IMR-90 (cell line): ENCODE data around the gene SLC4A2. TPM values are rescaled to one million over a fixed set of nuclear protein-coding genes. Genes with fewer than 3 reads are reported as not detected.

ENCODE experiments used
- ATAC-seq: fragments of 200-7000 bp; cut with Tn5 transposase; 2 replicates; pipeline ENCODE4 v1.9.1; 2020; ENCODE audit warnings: low read depth, mild to moderate bottlenecking, moderate library complexity
- BruUV-seq: library from RNA; stranded (reverse); fragments of 400-500 nt; replicated peaks from 2 replicates; lab custom pipeline; 2021; lab: Mats Ljungman, UMichigan
- CTCF ChIA-PET: fragments of 300-600 bp; formaldehyde crosslinking; extraction: SDS; loops from one replicate; lab custom pipeline; 2021; ENCODE audit warnings: antibody characterized with exemption; lab: Yijun Ruan, JAX
- POLR2A ChIA-PET: fragments of 300-600 bp; sonication (Branson Sonifier 250); formaldehyde crosslinking; loops from one replicate; lab custom pipeline; 2022; ENCODE audit warnings: antibody characterized with exemption; ENCODE audit not compliant: unreplicated experiment; lab: Charles Lee
- DNase-seq: peaks from one replicate; pipeline ENCODE4 v3.0.0; 2013
- H2AFZ ChIP-seq: replicated peaks from 2 replicates; pipeline ENCODE3; 2013; ENCODE audit warnings: low read length, mild to moderate bottlenecking; ENCODE audit not compliant: poor library complexity
- H2AK5ac ChIP-seq: 2 replicates; pipeline ENCODE4 v1.6.1; 2013; ENCODE audit warnings: low read depth, low read length, inconsistent platforms
- H2AK9ac ChIP-seq: replicated peaks from 2 replicates; pipeline ENCODE3; 2013; ENCODE audit warnings: mild to moderate bottlenecking, low read depth, low read length, moderate library complexity; ENCODE audit not compliant: poor library complexity
- H2BK120ac ChIP-seq: 2 replicates; pipeline ENCODE4 v1.6.1; 2013; ENCODE audit warnings: low read depth, low read length, inconsistent platforms
- H2BK15ac ChIP-seq: 3 replicates; pipeline ENCODE4 v1.6.1; 2013; ENCODE audit warnings: low read depth, low read length, inconsistent platforms
- H2BK20ac ChIP-seq: 2 replicates; pipeline ENCODE4 v1.6.1; 2013; ENCODE audit warnings: low read depth, mild to moderate bottlenecking, inconsistent platforms, low read length, moderate library complexity
- H2BK5ac ChIP-seq: 2 replicates; pipeline ENCODE4 v1.6.1; 2013; ENCODE audit warnings: mild to moderate bottlenecking, low read depth, low read length, inconsistent platforms; ENCODE audit not compliant: poor library complexity, severe bottlenecking
- H3K14ac ChIP-seq: replicated peaks from 2 replicates; pipeline ENCODE4 v1.6.1; 2013; ENCODE audit warnings: low read depth, low read length, inconsistent platforms
- H3K18ac ChIP-seq: 2 replicates; pipeline ENCODE4 v1.6.1; 2013; ENCODE audit warnings: low read depth, low read length, control low read depth
- H3K23ac ChIP-seq: 2 replicates; pipeline ENCODE4 v1.6.1; 2013; ENCODE audit warnings: low read depth, low read length, inconsistent platforms
- H3K27ac ChIP-seq: 2 replicates; pipeline ENCODE4 v1.5.1; 2013; ENCODE audit warnings: mild to moderate bottlenecking, control low read depth, low read length; ENCODE audit not compliant: insufficient read depth
- H3K27me3 ChIP-seq: 2 replicates; pipeline ENCODE4 v1.6.1; 2013; ENCODE audit warnings: low read length; ENCODE audit not compliant: control insufficient read depth, insufficient read depth
- H3K36me3 ChIP-seq: 2 replicates; pipeline ENCODE4 v1.6.1; 2013; ENCODE audit warnings: low read length, mixed read lengths; ENCODE audit not compliant: control insufficient read depth, insufficient read depth
- H3K4ac ChIP-seq: 2 replicates; pipeline ENCODE4 v1.6.1; 2013; ENCODE audit warnings: low read depth, low read length, inconsistent platforms
- H3K4me1 ChIP-seq: 2 replicates; pipeline ENCODE4 v1.6.1; 2013; ENCODE audit warnings: low read length, mixed read lengths; ENCODE audit not compliant: control insufficient read depth, insufficient read depth
- H3K4me2 ChIP-seq: 2 replicates; pipeline ENCODE4 v1.6.1; 2013; ENCODE audit warnings: low read depth, mild to moderate bottlenecking, control low read depth, low read length, moderate library complexity
- H3K4me3 ChIP-seq: 2 replicates; pipeline ENCODE4 v1.5.1; 2013; ENCODE audit warnings: low read depth, mild to moderate bottlenecking, control low read depth, low read length, moderate library complexity; ENCODE audit not compliant: insufficient read depth
- H3K56ac ChIP-seq: 2 replicates; pipeline ENCODE4 v1.6.1; 2013; ENCODE audit warnings: low read length, inconsistent platforms; ENCODE audit not compliant: insufficient read depth; ENCODE audit errors: extremely low read depth
- H3K79me1 ChIP-seq, 2 experiments: 2 replicates each; pipeline ENCODE4 v1.6.1; 2013; ENCODE audit warnings: low read length in 2 of 2, inconsistent platforms in 1 of 2, low read depth in 1 of 2
- H3K9ac ChIP-seq: 2 replicates; pipeline ENCODE4 v1.6.1; 2013; ENCODE audit warnings: low read depth, low read length, control low read depth
- H3K9me1 ChIP-seq: 2 replicates; pipeline ENCODE4 v1.6.1; 2013; ENCODE audit warnings: low read length, inconsistent platforms; ENCODE audit not compliant: insufficient read depth
- H3K9me3 ChIP-seq: 2 replicates; pipeline ENCODE4 v1.6.1; 2013; ENCODE audit warnings: low read length; ENCODE audit not compliant: control insufficient read depth, insufficient read depth
- H4K20me1 ChIP-seq: 2 replicates; pipeline ENCODE4 v1.6.1; 2013; ENCODE audit warnings: low read length, inconsistent platforms; ENCODE audit not compliant: insufficient read depth
- H4K5ac ChIP-seq: 2 replicates; pipeline ENCODE4 v1.6.1; 2013; ENCODE audit warnings: mild to moderate bottlenecking, low read depth, low read length, control low read depth
- H4K8ac ChIP-seq, 2 experiments: 2 replicates each; pipeline ENCODE4 v1.6.1; 2013; ENCODE audit warnings: low read depth in 2 of 2, low read length in 2 of 2, control low read depth in 1 of 2, inconsistent platforms in 1 of 2
- H4K91ac ChIP-seq: 2 replicates; pipeline ENCODE4 v1.6.1; 2013; ENCODE audit warnings: low read depth, low read length, inconsistent platforms; ENCODE audit not compliant: insufficient read depth
- BHLHE40 ChIP-seq: fragments of 150-350 bp; IDR thresholded peaks from 2 replicates; pipeline ENCODE4 v1.6.1; 2016; ENCODE audit warnings: mild to moderate bottlenecking, low read depth, low read length
- CEBPB ChIP-seq: IDR thresholded peaks from 2 replicates; pipeline ENCODE4 v1.6.1; 2012; ENCODE audit warnings: low read depth, low read length, improper control_type of control experiment
- CHD1 ChIP-seq: IDR thresholded peaks from 2 replicates; pipeline ENCODE4 v1.6.1; 2012; ENCODE audit warnings: low read depth, low read length, improper control_type of control experiment
- FOS ChIP-seq: fragments of 150-350 bp; IDR thresholded peaks from 2 replicates; pipeline ENCODE4 v1.6.1; 2016; ENCODE audit warnings: low read depth, low read length
- MAFK ChIP-seq: IDR thresholded peaks from 2 replicates; pipeline ENCODE4 v1.6.1; 2012; ENCODE audit warnings: low read depth, low read length, improper control_type of control experiment
- MAZ ChIP-seq: IDR thresholded peaks from 2 replicates; pipeline ENCODE4 v1.6.1; 2012; ENCODE audit warnings: low read depth, mild to moderate bottlenecking, low read length, improper control_type of control experiment, moderate library complexity, borderline replicate concordance
- MXI1 ChIP-seq: IDR thresholded peaks from 2 replicates; pipeline ENCODE4 v1.6.1; 2012; ENCODE audit warnings: low read depth, mild to moderate bottlenecking, low read length, moderate library complexity, borderline replicate concordance
- RAD21 ChIP-seq: IDR thresholded peaks from 2 replicates; pipeline ENCODE4 v1.6.1; 2012; ENCODE audit warnings: low read length, improper control_type of control experiment
- RCOR1 ChIP-seq: IDR thresholded peaks from 2 replicates; pipeline ENCODE4 v1.6.1; 2012; ENCODE audit warnings: mild to moderate bottlenecking, low read length, improper control_type of control experiment; ENCODE audit not compliant: insufficient replicate concordance
- WGBS, 2 experiments: methylation state at CpG; one replicate each; pipeline versions ENCODE4 v1.1.5 to v1.1.7; 2013; ENCODE audit warnings: missing lambda C conversion rate in 2 of 2; ENCODE audit not compliant: insufficient read length in 1 of 2; ENCODE audit errors: extremely low coverage in 2 of 2; 5-methylcytosine and 5-hydroxymethylcytosine counted together
- dilution Hi-C: fragments of 300-500 bp; cut with HindIII; formaldehyde crosslinking; loops from one replicate; pipeline ENCODE4 v1.14.3; 2018; ENCODE audit warnings: low sequenced_read_pairs; ENCODE audit not compliant: unreplicated experiment
- in situ Hi-C: fragments of 300-500 bp; cut with MboI; formaldehyde crosslinking; loops from 3 replicates; pipeline ENCODE4 v1.14.3; 2019; ENCODE audit warnings: low sequenced_read_pairs, inconsistent platforms, mixed read lengths
- intact Hi-C: fragments of 100-400 bp; cut with micrococcal nuclease; formaldehyde crosslinking; loops from 2 replicates; pipeline ENCODE4 v1.10.0; 2022
- polyA plus RNA-seq, 3 experiments: library from polyadenylated mRNA; depleted of rRNA; stranded (reverse); fragments of >200 nt; gene quantifications; 2 replicates each; pipeline ENCODE4 v1.2.3, GENCODE V29; 2012; ENCODE audit warnings: low replicate concordance in 1 of 3
- total RNA-seq: library from RNA; depleted of rRNA; stranded (reverse); fragments of >200 nt; gene quantifications from 2 replicates; pipeline ENCODE4 v1.2.3, GENCODE V29; 2012
- TF ChIP-seq, protein P1 (sequence below): fragments of 150-350 bp; IDR thresholded peaks from 2 replicates; pipeline ENCODE4 v1.6.1; 2016; ENCODE audit warnings: low read depth, mild to moderate bottlenecking, low read length, moderate library complexity, borderline replicate concordance
- TF ChIP-seq, protein P2 (sequence below): conservative IDR thresholded peaks from 2 replicates; pipeline ENCODE4 v1.5.1; 2012; ENCODE audit warnings: mild to moderate bottlenecking, low read depth, low read length, improper control_type of control experiment

SLC4A2 gene
- total and polyA plus RNA-seq, 2 of the 4 experiments (the other 2 are of a cell fraction), result 29.6 to 91.0 TPM

DNA sequence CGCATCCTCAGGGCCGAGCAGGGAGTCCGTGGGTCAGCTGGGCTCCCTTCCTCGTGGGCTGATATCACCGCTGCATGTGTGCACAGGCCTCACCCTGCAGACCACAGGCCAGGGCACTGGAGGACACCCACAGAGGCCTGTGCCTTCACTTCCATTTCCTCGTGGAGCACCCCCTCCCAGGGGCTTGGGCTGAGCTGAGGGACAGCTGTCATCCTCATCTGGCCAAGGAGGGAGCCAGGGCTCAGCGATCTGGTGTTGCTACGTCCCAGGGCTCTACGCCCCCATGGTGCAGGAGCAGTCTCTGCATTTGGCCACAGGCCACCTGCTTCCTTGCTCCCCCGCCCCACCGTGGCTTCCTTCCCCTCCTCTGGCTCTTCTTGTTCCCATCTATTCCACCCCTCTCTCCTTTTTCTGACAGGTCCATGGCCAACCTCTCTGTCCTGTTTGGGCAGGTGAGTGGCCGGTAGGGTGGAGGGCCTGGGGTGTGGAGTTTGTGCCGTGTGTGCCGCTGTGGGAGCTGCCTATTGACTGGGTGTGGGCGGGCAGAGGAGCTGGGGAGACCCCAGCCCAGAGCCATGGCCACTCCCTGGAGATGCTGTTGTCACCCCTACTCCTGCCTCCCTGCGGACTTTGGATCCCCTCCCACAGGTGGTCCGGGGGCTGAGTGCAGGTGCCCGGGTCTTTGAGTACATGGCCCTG is 19.4 kb upstream of the SLC4A2 start:
- dilution Hi-C loops, result no loop called here
- 58% methylated on average over 6 of the region's 18 CpGs; no CpG with 5 or more reads in 1 of the 2 experiments for WGBS, 2 experiments
- DNase-seq (no peak), ATAC-seq (no peak; the same call in 1 of the 2 replicates)
- H2BK120ac ChIP-seq, result peak overlapping the region; percentile 77
- H2AK5ac ChIP-seq, result peak overlapping the region; percentile 36
- no peak overlapping the region for H3K4me2 ChIP-seq
- ChIA-PET POLR2A (no interaction called here), CTCF (interaction anchor here (0.8 to 1.3 kb wide), 3 partner anchors 45 to 78 kb away, joined by 3 to 4 read pairs (median 3); no protein-coding TSS in a partner anchor)
- H3K18ac ChIP-seq, result no peak overlapping the region
- no peak overlapping the region; the same call in 1 of the 2 replicates for H3K27ac ChIP-seq
- H4K91ac ChIP-seq, result peak overlapping the region; percentile 17; the same call in 1 of the 2 replicates
- H3K9ac ChIP-seq, result no peak overlapping the region
- no peak overlapping the region for H3K4me3 ChIP-seq
- H2BK5ac ChIP-seq, result peak overlapping the region; percentile 41
- peak overlapping the region; percentile 45; the same call in 1 of the 2 replicates for H3K14ac ChIP-seq
- H3K27me3 ChIP-seq, result no peaks in the 10 kb centered on the region
- no peak for TF ChIP-seq RAD21
- TF ChIP-seq, protein P1, sequence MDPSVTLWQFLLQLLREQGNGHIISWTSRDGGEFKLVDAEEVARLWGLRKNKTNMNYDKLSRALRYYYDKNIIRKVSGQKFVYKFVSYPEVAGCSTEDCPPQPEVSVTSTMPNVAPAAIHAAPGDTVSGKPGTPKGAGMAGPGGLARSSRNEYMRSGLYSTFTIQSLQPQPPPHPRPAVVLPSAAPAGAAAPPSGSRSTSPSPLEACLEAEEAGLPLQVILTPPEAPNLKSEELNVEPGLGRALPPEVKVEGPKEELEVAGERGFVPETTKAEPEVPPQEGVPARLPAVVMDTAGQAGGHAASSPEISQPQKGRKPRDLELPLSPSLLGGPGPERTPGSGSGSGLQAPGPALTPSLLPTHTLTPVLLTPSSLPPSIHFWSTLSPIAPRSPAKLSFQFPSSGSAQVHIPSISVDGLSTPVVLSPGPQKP, result no peak
- no peak for TF ChIP-seq BHLHE40
- TF ChIP-seq CHD1, result no peak
- TF ChIP-seq RCOR1, result no peak
- no peak for TF ChIP-seq MXI1
- TF ChIP-seq MAZ, result no peak
- TF ChIP-seq MAFK, result no peak
- TF ChIP-seq, protein P2, sequence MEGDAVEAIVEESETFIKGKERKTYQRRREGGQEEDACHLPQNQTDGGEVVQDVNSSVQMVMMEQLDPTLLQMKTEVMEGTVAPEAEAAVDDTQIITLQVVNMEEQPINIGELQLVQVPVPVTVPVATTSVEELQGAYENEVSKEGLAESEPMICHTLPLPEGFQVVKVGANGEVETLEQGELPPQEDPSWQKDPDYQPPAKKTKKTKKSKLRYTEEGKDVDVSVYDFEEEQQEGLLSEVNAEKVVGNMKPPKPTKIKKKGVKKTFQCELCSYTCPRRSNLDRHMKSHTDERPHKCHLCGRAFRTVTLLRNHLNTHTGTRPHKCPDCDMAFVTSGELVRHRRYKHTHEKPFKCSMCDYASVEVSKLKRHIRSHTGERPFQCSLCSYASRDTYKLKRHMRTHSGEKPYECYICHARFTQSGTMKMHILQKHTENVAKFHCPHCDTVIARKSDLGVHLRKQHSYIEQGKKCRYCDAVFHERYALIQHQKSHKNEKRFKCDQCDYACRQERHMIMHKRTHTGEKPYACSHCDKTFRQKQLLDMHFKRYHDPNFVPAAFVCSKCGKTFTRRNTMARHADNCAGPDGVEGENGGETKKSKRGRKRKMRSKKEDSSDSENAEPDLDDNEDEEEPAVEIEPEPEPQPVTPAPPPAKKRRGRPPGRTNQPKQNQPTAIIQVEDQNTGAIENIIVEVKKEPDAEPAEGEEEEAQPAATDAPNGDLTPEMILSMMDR, result no peak
- TF ChIP-seq FOS, result no peak
- TF ChIP-seq CEBPB, result no peak
- H3K56ac ChIP-seq, result no peak overlapping the region
- no peak overlapping the region for H3K23ac ChIP-seq
- intact Hi-C loops, result no loop called here
- peaks cover 17% of the 10 kb centered on the region for H3K4me1 ChIP-seq
- H4K20me1 ChIP-seq, result peaks cover 8% of the 10 kb centered on the region
- 0 out of 2 replicates have a peak overlapping the region, but pooled peaks have one; percentile 10 for H2BK20ac ChIP-seq
- in situ Hi-C loops, result no loop called here
- H3K9me1 ChIP-seq, result peaks cover 18% of the 10 kb centered on the region
- H2AK9ac ChIP-seq, result peak overlapping the region; percentile 67
- H2AFZ ChIP-seq, result no peak overlapping the region
- H3K79me1 ChIP-seq, result peaks cover 0 to 12% of the 10 kb centered on the region in 2 experiments; a peak in 1 of 4 replicates
- no peak overlapping the region for H4K5ac ChIP-seq
- no TSS peak for BruUV-seq
- H3K36me3 ChIP-seq, result peaks cover 30% of the 10 kb centered on the region
- H3K9me3 ChIP-seq, result no peaks in the 10 kb centered on the region
- H4K8ac ChIP-seq, result peak overlapping the region in 1 of 2 experiments; percentile 24; a peak in 1 of 4 replicates
- H3K4ac ChIP-seq, result peak overlapping the region; percentile 64
- H2BK15ac ChIP-seq, result no peak overlapping the region
